Activated CD4-positive, alpha-beta memory T cell treated with anti-CD3 and anti-CD28 coated beads for 36 hours (primary cell): ENCODE measurements around the gene VAV3. TPM values are rescaled to one million over a fixed set of nuclear protein-coding genes. Genes with fewer than 3 reads are reported as not detected.

ENCODE experiments used
- CTCF ChIA-PET: fragments of 350-600 bp; sonication (Branson Sonifier 250); formaldehyde crosslinking; loops from one replicate; lab custom pipeline; 2021; ENCODE audit warnings: antibody characterized with exemption, inconsistent platforms; lab: Charles Lee
- POLR2A ChIA-PET: fragments of 350-600 bp; sonication (Branson Sonifier 250); formaldehyde crosslinking; loops from one replicate; lab custom pipeline; 2021; ENCODE audit warnings: antibody characterized with exemption; lab: Charles Lee
- DNase-seq: peaks from one replicate; pipeline ENCODE4 v3.0.0-alpha.2; 2020
- H3K27ac Mint-ChIP-seq: one replicate; pipeline ENCODE4 v1.8.0; 2021; ENCODE audit warnings: mixed read lengths
- H3K27me3 Mint-ChIP-seq: one replicate; pipeline ENCODE4 v1.8.0; 2021; ENCODE audit warnings: mixed read lengths
- H3K36me3 Mint-ChIP-seq: one replicate; pipeline ENCODE4 v1.8.0; 2021; ENCODE audit warnings: mixed read lengths
- H3K4me1 Mint-ChIP-seq: one replicate; pipeline ENCODE4 v1.8.0; 2021; ENCODE audit warnings: low read depth, mixed read lengths
- H3K4me3 Mint-ChIP-seq: one replicate; pipeline ENCODE4 v1.8.0; 2021; ENCODE audit warnings: mild to moderate bottlenecking, mixed read lengths
- H3K9me3 Mint-ChIP-seq: one replicate; pipeline ENCODE4 v1.8.0; 2021; ENCODE audit warnings: mixed read lengths
- intact Hi-C: fragments of 100-400 bp; cut with micrococcal nuclease; formaldehyde crosslinking; loops from one replicate; pipeline ENCODE4 v1.15.1; 2023
- total RNA-seq, 2 experiments: library from RNA; stranded (reverse); gene quantifications; one replicate each; pipeline ENCODE4 v1.2.3, GENCODE V29; 2021

The VAV3 gene
- total RNA-seq, 2 experiments from 2014 or later: 2.3 to 3.3 TPM

DNA sequence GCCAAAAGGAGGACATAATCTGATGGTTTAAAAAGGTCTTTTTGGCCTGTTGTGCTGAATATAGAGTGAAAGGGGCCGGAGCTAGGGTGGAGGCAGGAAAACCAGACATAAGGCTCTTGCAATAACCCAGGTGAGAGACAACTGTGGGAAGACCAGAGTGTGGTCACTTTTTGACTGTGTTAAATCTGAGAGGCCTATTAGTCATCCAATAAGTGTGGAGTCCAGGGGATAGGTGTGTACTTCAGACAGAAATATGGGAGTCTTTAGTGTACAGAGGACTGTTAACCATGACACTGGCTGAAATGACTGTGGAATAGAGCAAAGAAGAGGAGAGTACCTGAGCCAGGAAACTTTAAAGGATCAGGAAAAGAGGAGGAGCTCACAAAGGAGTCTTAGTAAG is 89.3 kb downstream of the VAV3 start:
- peaks cover 12% of the 10 kb centered on the region for H3K4me1 Mint-ChIP-seq
- ChIA-PET CTCF (no interaction called here), POLR2A (no interaction called here)
- H3K27me3 Mint-ChIP-seq: no peaks in the 10 kb centered on the region
- H3K36me3 Mint-ChIP-seq: no peaks in the 10 kb centered on the region
- no peak overlapping the region for H3K4me3 Mint-ChIP-seq
- intact Hi-C loops: loop anchor here (5.0 kb wide), 1 partner anchor 87 kb away; no protein-coding TSS in a partner anchor
- no peak for DNase-seq
- no peak overlapping the region for H3K27ac Mint-ChIP-seq
- H3K9me3 Mint-ChIP-seq: peaks cover 4% of the 10 kb centered on the region

GRCh38 chr1:107874221-107874620 is 90.8 kb downstream of the VAV3 start:
- peaks cover 5% of the 10 kb centered on the region for H3K36me3 Mint-ChIP-seq
- intact Hi-C loops: no loop called here
- peaks cover 4% of the 10 kb centered on the region for H3K9me3 Mint-ChIP-seq
- no peak for DNase-seq
- H3K4me3 Mint-ChIP-seq: no peak overlapping the region
- peaks cover 5% of the 10 kb centered on the region for H3K4me1 Mint-ChIP-seq
- no peaks in the 10 kb centered on the region for H3K27me3 Mint-ChIP-seq
- CTCF ChIA-PET: no interaction called here
- H3K27ac Mint-ChIP-seq: no peak overlapping the region
- POLR2A ChIA-PET: no interaction called here

- peaks cover 5% of the 10 kb centered on the region for H3K36me3 Mint-ChIP-seq
- peaks cover 4% of the 10 kb centered on the region for H3K4me1 Mint-ChIP-seq
- H3K27me3 Mint-ChIP-seq: no peaks in the 10 kb centered on the region
- ChIA-PET POLR2A (interaction anchor here (1.0 kb wide), 1 partner anchor 51 kb away, joined by 5 read pairs; no protein-coding TSS in a partner anchor), CTCF (interaction anchor here (0.7 to 0.9 kb wide), 2 partner anchors 46 to 89 kb away, joined by 3 read pairs; no protein-coding TSS in a partner anchor)
- H3K4me3 Mint-ChIP-seq: no peak overlapping the region
- H3K27ac Mint-ChIP-seq: no peak overlapping the region
- DNase-seq: no peak
- peaks cover 4% of the 10 kb centered on the region for H3K9me3 Mint-ChIP-seq
- intact Hi-C loops: loop anchor here (1.0 kb wide), 2 partner anchors 51 to 64 kb away; no protein-coding TSS in a partner anchor
Observed at GRCh38 chr1:107871687-107872395, 93.1 kb downstream of the VAV3 start.

DNA sequence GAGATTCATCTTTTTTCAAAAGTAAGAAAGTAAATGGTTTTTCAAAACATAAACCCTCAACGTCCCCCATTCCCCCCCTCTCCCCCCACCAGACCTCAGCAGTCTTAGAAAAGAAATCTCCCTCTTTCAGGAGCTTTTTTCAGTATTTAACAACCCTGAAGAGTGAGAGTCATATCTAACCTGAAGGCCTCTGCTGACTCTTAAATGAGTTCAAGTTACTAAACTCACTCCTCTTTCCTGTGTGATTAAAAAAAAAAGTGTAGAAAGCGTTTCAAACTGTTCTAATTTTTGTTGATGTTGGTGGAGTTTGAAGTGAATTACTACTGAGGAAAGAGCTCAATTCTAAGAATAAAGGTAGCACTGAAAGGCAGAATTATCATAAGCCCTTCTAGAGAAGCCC is 93.7 kb downstream of the VAV3 start:
- Mint-ChIP-seq H3K27ac (no peak overlapping the region), H3K4me1 (peaks cover 4% of the 10 kb centered on the region), H3K27me3 (no peaks in the 10 kb centered on the region), H3K36me3 (peaks cover 5% of the 10 kb centered on the region), H3K4me3 (no peak overlapping the region), H3K9me3 (peaks cover 2% of the 10 kb centered on the region)
- intact Hi-C loops: loop anchor here (1.0 kb wide), 2 partner anchors 50 to 65 kb away; no protein-coding TSS in a partner anchor
- POLR2A ChIA-PET: interaction anchor here (1.0 kb wide), 1 partner anchor 50 kb away, joined by 5 read pairs; no protein-coding TSS in a partner anchor
- no peak for DNase-seq
- CTCF ChIA-PET: interaction anchor here (0.7 to 0.9 kb wide), 2 partner anchors 45 to 89 kb away, joined by 3 read pairs; no protein-coding TSS in a partner anchor

DNA sequence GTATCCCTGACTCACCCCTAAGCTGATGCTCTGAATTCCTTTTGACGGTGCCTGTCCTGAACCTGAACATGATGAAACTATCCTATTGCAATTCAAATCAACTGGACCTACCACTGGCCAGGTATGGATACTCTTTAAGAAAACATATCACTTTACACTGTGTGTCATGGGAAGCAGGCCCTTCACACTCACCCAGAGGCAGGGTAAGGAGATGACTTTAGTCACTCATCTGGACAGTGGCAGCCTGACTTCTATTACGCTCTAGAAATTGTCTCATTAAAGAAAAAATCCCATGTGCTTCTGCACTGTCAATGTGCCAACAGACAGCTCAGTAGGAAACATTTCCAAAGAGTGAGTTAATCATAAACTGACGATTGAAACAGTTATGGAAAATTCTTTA is 94.3 kb downstream of the VAV3 start:
- ChIA-PET POLR2A (interaction anchor here (1.0 kb wide), 1 partner anchor 50 kb away, joined by 5 read pairs; no protein-coding TSS in a partner anchor), CTCF (interaction anchor here (0.6 kb wide), 1 partner anchor 145 kb away, joined by 4 read pairs; no protein-coding TSS in a partner anchor)
- Mint-ChIP-seq H3K27me3 (no peaks in the 10 kb centered on the region), H3K4me1 (peaks cover 4% of the 10 kb centered on the region), H3K9me3 (no peaks in the 10 kb centered on the region), H3K36me3 (peaks cover 5% of the 10 kb centered on the region), H3K27ac (no peak overlapping the region), H3K4me3 (no peak overlapping the region)
- DNase-seq: no peak
- intact Hi-C loops: loop anchor here (1.0 kb wide), 2 partner anchors 49 to 66 kb away; no protein-coding TSS in a partner anchor

- DNase-seq: no peak
- intact Hi-C loops: no loop called here
- Mint-ChIP-seq H3K9me3 (no peaks in the 10 kb centered on the region), H3K4me1 (peaks cover 12% of the 10 kb centered on the region), H3K4me3 (no peak overlapping the region), H3K27me3 (no peaks in the 10 kb centered on the region), H3K36me3 (peaks cover 5% of the 10 kb centered on the region), H3K27ac (no peak overlapping the region)
- POLR2A ChIA-PET: no interaction called here
- CTCF ChIA-PET: no interaction called here
Observed at GRCh38 chr1:107867897-107868296, 97.1 kb downstream of the VAV3 start.

DNA sequence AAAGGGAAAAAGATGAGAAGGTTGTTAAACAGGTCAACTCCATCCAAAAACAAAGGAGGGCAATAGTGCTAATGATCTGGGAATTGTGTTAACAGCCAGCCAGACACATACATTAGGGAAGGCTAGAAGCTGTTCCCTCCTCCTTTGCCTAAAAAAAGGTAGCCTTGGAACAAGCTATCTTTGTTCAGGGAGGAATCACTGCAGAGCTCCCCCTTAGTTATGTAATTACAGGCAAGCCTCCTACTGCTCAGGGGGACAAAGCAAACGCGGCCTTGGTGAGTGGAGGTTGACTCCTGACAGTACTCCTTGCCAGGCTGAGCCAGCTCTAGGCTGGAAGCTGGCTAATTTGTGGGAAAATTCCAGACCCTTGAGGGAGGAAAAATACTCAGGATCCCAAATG is 97.6 kb downstream of the VAV3 start:
- no peak overlapping the region for H3K4me3 Mint-ChIP-seq
- peaks cover 12% of the 10 kb centered on the region for H3K4me1 Mint-ChIP-seq
- no peak overlapping the region for H3K27ac Mint-ChIP-seq
- peaks cover 5% of the 10 kb centered on the region for H3K36me3 Mint-ChIP-seq
- H3K9me3 Mint-ChIP-seq: no peaks in the 10 kb centered on the region
- CTCF ChIA-PET: no interaction called here
- intact Hi-C loops: no loop called here
- H3K27me3 Mint-ChIP-seq: no peaks in the 10 kb centered on the region
- DNase-seq: no peak
- POLR2A ChIA-PET: no interaction called here

- no peaks in the 10 kb centered on the region for H3K27me3 Mint-ChIP-seq
- peaks cover 4% of the 10 kb centered on the region for H3K9me3 Mint-ChIP-seq
- no peak overlapping the region for H3K27ac Mint-ChIP-seq
- DNase-seq: no peak
- ChIA-PET CTCF (no interaction called here), POLR2A (no interaction called here)
- no peak overlapping the region for H3K4me3 Mint-ChIP-seq
- H3K4me1 Mint-ChIP-seq: peaks cover 15% of the 10 kb centered on the region
- H3K36me3 Mint-ChIP-seq: peaks cover 5% of the 10 kb centered on the region
- intact Hi-C loops: no loop called here
Observed at GRCh38 chr1:107866870-107867269, 98.1 kb downstream of the VAV3 start.

DNA sequence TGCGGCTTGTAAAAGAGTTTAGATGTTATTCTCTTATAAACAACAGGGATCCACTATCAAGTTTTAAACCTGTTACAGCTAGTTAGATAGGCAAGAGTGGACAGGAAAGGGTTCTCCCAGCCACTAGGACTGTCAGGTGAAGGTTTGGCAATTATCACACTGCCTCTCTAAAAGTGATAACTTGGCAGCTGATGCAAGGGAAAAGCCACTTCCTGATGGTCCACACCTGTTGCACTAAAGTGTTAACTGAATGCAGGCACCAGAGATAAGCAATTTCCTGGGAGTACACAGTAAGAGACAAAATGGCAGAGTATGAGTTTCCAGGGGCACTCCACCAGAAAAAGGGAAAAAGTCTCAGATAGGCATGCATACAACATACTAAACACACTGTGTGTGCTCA is 99.4 kb downstream of the VAV3 start:
- peaks cover 6% of the 10 kb centered on the region for H3K36me3 Mint-ChIP-seq
- no peak overlapping the region for H3K27ac Mint-ChIP-seq
- intact Hi-C loops: no loop called here
- H3K9me3 Mint-ChIP-seq: peaks cover 7% of the 10 kb centered on the region
- POLR2A ChIA-PET: no interaction called here
- no peak overlapping the region for H3K4me3 Mint-ChIP-seq
- H3K4me1 Mint-ChIP-seq: peaks cover 12% of the 10 kb centered on the region
- DNase-seq: no peak
- H3K27me3 Mint-ChIP-seq: no peaks in the 10 kb centered on the region
- CTCF ChIA-PET: no interaction called here

- no peak overlapping the region for H3K27ac Mint-ChIP-seq
- peaks cover 12% of the 10 kb centered on the region for H3K4me1 Mint-ChIP-seq
- CTCF ChIA-PET: no interaction called here
- no peaks in the 10 kb centered on the region for H3K27me3 Mint-ChIP-seq
- H3K9me3 Mint-ChIP-seq: peaks cover 7% of the 10 kb centered on the region
- peaks cover 1% of the 10 kb centered on the region for H3K36me3 Mint-ChIP-seq
- POLR2A ChIA-PET: no interaction called here
- H3K4me3 Mint-ChIP-seq: no peak overlapping the region
- no peak for DNase-seq
- intact Hi-C loops: no loop called here
Observed at GRCh38 chr1:107863342-107863741, 101.6 kb downstream of the VAV3 start.

GRCh38 chr1:107862064-107862463 is 102.9 kb downstream of the VAV3 start:
- Mint-ChIP-seq H3K27me3 (no peaks in the 10 kb centered on the region), H3K27ac (no peak overlapping the region), H3K9me3 (peaks cover 7% of the 10 kb centered on the region), H3K4me1 (peaks cover 12% of the 10 kb centered on the region), H3K4me3 (no peak overlapping the region), H3K36me3 (peaks cover 1% of the 10 kb centered on the region)
- intact Hi-C loops: no loop called here
- ChIA-PET POLR2A (no interaction called here), CTCF (no interaction called here)
- DNase-seq: no peak

GRCh38 chr1:107858323-107858722 is 106.7 kb downstream of the VAV3 start:
- CTCF ChIA-PET: no interaction called here
- Mint-ChIP-seq H3K4me1 (peaks cover 4% of the 10 kb centered on the region), H3K9me3 (peaks cover 7% of the 10 kb centered on the region), H3K27ac (no peak overlapping the region), H3K27me3 (no peaks in the 10 kb centered on the region), H3K4me3 (no peak overlapping the region), H3K36me3 (peaks cover 1% of the 10 kb centered on the region)
- intact Hi-C loops: no loop called here
- POLR2A ChIA-PET: no interaction called here
- no peak for DNase-seq
